ENCODE results near the gene TARP.

The TARP gene

DNA sequence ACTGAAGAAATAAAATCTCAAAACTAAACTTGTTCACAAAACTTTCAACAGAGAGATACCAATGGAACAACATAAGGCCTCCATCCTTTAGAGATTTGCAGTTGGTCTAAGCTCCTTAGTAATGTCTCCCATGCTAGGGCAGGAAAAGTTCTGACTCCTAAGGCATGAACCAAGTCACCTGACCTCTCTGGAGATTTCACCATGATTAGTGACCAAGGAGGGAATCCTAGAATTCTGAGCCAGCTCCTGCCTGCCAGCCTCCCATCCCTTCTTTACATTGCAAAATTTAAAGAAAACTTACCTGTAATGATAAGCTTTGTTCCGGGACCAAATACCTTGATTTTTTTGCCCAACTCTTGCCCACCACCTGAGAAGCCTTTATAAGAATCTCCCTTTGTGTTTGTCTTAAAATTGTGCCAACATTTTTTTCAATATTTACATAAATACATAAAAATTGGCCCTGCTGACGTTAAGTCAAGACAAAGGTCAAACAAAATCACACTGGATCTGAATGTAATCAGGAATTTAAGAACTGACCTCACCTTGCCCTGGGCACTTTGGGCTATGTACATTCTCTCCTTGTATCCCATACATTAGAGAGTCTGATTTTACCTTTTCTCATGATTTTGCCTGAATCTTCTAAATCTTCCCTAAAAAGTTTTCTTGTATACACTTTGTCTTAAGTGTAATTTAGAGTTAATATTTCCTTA is at the start of gene TARP:
Gene TARP, minus strand, starts transcription at position 351 of the 710 bp plus-strand sequence.
- DNase-seq: no peak

DNA sequence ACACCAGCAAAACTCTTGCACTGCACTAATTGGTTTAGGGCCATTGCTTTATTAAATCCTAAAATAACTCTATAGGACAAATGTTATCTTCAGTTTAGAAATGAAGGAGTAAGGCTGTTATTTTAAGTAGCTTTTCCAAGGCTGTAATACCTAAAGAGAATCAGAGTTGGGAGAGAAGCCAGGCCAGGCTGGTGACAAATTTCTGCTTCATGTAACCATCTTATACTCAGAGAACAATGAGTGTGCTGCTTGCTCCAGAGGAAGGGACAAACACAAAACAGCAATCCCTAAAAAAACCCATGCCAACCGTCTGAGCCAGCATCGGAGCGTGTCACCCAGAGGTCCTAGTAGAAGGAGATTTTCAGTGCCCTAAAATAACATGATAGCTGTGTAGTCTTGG is 49.7 kb upstream of the TARP start:
- DNase-seq: no peak

DNA sequence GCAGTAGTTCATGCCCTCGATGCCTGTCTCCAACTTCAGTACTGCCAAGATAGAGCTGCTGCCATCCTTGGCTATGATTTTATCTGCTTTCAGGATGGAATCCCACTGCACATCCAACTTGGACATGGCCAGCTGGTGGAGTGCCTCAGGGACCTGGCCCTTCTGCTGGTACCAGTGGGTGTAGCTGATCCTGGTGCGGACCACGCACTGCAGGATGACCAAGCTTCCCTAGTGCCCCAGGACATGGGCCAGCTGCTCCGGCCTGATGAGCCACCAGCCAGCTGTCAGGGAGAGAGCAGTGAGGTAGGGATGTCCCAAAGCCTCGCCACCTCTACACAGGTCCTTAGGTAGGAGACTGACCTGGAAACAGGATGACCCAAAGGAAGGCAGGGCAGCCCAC is 49.0 kb upstream of the TARP start:
- DNase-seq: no peak

DNA sequence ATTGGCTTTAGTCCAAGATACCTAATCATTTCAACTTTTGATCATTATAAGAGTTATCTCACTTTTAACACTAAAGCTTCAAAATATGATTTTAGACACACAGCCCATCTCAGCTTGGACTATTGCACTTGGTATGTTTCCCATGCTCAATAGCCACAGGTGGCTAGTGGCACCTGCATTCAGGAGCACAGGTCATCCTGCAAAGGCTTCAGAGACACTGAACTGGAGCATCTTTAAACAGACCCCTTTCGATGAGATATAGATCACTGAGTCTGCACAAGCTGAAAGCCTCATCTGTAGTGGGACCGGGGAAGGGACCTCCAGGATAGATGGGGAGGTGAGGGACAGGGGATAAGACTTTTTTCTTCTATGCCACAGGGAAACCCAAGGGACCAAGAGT is 48.5 kb upstream of the TARP start:
- no peak for DNase-seq

DNA sequence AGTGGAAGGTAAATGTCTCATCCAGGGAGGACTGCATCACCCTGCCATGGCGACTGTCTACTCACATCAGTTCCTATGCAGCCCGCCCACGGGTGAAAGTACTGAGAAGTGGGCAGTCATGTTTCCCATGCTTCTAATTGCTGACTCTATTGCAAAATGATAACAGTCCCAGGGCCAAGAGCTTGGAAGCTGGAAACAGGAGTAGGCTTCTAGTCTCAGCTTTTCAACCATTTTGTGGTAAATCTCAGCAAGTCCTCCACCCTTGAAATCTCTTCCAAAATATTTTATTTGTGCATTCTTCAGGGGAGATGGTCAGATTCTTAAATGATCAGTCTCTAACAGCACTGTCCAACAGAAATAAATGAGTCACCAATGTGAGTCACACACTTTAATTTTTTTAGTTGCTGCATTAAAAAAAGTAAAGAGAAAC is 48.1 kb upstream of the TARP start:
- DNase-seq: peak in 3 of 56 donors; percentile 11 to 32 (median 12)

DNA sequence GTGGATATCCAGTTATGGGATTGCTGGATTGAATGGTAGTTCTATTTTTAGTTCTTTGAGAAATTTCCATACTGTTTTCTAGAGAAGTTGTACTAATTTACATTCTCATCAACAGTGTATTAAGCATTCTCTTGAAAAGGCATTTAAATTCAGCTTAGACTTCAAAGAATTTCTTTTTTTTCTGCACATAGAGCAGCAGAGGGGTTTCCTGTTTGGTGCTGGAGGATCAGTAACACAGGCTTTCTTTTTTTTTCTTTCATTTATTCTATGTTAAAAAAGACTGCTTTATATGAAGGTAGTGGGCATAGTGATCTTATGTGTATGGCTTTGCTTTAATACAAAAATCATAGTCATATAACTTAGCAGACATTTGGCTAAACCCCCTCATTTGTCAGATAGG is 47.6 kb upstream of the TARP start:
- DNase-seq: no peak

DNA sequence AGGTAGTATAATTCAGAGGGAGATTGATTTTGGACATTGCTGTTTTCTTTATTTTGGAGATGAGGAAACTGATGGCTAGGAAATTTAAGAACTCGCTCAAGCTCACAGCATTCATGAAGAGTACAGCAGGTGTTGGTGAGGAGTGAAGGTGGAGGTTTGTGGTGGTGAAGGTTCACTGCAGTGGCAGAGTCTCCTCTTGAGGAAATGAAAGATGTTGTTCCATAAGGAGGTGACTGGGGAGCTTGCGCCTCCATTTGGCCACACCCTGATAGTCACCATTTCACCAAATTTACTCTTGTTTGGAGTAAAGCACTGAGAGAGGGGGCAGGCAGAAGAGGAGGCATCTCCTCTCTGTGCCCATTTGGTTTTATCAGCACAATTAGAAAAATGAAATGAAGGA is 46.4 kb upstream of the TARP start:
- no peak for DNase-seq

DNA sequence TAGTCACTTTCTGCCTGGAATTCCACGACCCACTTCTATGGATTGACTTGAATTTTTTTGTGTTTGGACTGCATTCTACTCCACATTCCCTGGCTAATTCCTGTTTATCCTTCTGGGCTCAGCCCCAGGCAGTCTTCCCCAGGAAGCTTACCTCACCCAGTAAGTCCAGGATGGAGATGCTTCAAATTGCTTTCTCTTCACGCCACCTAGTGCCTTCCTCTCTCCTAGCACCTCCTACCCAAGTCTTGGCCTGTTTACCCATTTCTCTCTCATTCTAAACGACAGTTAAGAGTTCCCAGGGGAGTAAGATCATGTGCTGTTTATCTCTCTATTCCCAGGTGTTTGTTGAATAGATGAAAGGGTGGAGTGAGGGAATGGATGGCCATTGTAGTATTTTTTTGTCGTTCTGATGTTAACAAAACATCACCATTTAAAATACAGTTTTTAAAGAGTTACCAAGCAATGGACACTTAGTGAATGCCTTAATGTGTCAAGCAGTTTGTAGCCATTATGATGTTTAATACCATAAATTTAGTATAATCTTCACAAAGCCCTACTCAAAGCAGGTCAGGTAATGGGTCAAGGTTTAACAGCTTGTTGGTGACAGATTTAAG is 45.5 kb upstream of the TARP start:
- peak in 9 of 56 donors; percentile 9 to 30 (median 13) for DNase-seq

DNA sequence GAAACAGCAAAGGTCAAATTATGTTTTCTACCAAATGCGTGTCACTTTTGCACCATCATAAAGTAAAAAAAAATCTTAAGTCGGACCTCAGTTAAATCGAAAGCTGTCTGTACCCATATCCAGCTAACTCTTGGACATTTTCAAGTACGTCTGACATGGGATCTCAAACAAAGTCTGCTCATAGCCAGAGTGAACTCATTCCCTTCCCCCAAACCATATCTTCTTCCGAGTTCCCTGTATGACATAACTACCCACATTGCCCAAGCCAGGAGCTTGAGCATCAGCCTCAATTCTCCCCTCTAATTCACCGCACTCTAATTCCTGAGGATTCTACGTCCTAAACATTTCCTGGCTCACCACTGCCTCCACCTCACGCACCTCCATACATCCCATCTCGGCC is 44.8 kb upstream of the TARP start:
- DNase-seq: no peak

DNA sequence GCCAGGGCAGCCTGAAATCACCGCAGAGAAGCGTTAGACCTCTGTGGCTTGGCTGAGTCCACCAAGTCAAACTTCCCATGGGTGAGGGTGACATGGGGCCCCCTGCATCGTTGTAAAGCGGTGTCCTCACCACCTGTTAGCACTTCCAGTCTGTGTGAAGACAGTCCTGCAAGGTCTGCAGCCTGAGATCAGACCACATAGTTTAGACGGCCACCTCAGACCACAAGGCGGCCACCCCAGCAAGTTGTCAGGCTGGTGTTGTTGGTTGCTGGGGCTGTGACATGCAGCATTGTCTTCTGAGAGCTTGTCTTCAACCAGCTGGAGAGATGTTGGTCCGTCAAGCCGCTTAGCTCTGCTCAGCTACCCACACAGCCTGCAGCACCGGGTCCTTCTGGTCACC is 44.1 kb upstream of the TARP start:
- DNase-seq: no peak

DNA sequence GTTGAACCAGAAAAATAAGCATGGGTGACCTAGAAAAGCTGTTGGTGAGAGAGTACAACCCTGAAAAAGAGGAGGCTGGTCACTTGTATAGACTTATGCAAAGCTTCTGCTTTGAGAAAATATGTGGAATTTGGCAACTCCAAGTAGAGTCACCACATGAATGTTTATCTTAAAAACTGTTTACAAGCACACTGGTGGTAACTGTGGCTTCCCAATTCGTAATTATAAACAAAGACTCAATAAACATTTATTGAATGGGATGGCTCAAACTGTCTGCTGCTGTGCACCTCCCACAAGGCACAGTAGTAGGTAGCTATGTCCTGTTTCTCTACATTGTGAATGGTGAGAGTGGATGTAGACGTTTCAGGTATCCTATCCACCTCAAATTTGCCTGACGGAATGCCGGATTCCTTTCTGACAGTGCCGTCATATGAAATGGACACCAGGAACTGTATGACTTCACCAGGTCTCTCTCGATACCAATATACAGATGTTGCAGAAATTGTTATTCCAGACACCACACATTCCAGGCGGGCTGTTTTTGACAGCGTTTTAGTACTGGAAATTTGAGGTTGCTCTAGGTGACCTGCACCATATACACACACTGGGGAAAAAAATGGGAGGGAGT is 43.4 kb upstream of the TARP start:
- no peak for DNase-seq

DNA sequence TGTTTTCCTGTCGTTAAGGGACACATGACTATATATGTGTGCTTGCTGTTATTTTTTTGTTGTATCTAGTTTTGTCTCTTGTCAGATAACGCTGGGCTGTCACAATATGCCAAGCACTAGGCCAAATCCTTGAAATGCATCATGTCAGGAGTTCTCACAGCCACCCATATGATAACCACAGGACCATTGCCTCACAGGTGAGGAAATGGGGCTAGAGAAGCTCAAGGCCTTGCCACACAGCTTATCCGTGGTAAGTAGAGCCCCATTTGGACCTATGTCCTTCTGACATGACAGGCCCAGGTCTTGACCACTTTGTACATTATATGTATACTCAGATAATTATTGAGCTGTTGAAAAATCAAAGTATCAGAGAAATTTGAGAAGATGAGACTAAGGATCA is 42.0 kb upstream of the TARP start:
- no peak for DNase-seq

DNA sequence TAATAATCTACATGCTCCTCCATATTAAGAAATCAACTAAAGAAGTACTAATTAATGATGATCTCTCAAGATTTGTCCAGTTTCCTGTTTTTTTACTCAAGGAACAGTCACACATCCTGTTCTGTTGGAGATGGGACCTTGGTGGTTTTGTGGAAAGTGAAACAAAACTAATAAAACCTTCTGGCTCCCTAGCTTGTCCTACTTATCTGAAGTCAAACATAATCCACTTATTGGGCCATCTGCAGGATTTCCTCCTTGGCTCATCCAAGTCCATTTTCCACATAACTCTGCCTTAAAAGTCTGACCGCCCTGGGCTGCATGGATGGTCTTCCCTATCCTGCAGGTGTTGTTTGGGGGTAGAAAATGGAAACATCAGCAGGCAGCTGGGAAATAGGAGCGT is 39.4 kb upstream of the TARP start:
- no peak for DNase-seq

DNA sequence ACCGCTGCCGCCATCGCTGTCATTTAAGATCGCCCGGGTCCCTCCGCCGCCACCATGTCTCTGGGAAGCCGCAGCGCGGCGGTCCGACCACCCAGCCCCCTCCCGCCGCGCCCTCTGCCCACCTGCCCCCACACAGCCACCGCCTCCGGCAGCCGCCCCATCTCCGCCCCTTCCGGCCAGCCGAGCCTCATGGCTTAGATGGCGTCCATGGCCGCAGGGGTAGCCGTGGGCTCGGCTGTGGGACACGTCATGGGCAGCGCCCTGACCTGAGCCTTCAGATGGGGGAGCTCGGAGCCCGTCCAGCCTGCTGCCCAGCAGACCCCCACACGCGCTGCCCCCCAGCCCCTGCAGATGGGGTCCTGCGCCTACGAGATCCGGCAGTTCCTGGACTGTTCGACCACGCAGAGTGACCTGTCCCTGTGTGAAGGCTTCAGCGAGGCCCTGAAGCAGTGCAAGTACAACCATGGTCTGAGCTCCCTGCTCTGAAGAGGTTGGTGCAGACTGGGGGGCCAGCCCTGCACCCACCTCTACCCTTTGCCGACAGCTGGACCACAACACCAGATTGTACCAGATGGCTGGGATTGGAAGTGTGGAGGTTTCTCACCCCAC is 38.0 kb upstream of the TARP start:
- peak in 18 of 56 donors; percentile 9 to 46 (median 21) for DNase-seq

DNA sequence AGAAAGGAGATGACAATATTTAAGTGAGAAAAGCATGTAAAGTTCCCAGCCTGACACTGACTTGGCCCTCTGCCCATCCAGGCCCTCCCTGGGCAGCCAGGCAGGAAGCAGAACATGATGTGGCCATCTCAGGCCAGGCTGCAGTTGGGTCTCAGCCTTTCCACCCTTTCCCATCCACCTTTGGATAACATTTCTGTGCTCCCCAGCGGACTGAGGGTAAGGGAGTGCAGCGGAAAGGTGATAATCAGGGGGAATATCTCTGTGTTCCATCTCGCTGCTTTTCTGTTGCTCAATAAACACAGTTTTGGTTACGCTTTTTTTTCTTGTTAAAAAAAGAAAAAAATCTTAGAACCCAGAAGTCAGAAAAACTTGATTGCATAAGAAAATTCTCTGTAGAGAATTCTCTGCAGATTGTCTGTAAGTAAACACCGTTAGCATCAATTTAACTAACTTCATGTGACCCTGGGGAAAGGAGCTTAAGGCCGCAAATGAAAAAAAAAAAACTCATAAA is 37.2 kb upstream of the TARP start:
- peak in 7 of 56 donors; percentile 4 to 35 (median 9) for DNase-seq

DNA sequence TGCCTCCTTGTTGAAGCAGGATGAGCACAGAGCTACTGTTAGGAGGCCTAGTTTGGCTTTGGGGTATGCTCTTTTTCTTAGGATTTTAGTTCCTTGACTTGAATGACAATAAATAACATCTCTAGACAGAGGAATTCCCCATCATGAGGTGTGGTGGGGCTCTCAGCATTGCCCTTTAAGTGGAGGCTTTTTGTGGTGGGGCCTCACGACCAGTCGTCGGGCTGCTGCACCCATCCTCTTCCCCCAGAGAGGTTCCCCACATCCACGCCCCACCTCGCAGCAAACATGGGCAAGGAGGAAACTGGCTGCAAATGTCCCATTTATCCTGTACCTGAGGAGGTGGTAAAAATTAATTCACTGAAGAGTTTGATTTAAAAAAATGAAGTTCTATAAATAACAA is 36.1 kb upstream of the TARP start:
- DNase-seq: no peak

DNA sequence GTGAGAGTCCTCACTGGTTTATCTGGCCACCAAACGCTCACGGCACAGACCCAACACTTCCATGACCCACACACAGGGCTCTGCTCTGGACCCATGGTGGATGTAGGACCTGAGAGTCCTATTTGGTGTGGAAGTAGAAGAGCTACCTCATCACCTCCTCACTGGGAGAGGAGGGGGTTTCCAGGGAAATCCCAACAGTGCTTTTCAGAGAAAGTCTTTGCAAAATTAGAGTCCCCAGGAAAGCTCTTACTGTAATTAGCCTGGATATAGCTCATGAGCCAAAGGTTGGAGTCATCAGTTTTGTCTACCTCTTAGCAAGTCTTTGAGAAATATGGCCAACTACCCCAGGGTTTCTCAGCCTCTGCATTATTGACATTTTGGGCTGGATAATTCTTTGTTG is 34.7 kb upstream of the TARP start:
- DNase-seq: no peak

DNA sequence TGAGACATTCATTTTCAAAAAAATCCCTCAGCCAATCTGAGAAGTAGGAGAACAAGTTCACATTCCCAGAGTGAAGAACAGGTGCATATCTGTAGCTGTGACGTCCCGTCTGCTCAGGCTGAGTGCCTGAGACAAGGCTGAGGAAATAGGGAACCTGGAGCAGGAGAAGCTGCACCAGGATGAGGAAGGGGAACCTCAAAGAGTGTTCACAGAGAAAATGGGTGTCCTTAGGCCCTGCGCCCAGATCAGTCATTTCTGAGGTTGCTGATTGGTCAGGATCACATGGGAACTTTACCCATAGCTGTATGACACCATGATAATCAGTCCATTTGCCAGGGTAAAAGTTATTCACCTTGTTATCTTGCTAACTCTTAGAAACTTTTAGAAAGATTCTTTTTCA is 34.2 kb upstream of the TARP start:
- DNase-seq: no peak

DNA sequence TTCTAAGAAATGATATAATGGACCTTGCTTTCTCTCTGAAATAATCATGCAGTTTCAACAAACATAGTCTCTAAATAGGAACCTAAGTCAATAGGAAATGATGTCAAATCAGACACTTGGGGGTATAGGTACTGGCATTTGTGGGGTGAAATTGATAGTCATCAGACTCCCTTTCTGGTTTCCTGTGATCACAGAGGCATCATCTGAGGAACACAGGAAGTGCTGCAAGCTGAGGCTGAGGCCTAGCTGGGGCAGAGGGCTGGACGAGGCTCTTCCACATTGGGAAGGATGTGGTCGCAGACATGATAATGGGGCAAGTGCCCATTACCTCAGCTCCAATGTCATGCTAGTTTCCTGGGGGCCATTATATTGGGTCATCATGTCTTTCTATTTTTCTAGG is 33.5 kb upstream of the TARP start:
- DNase-seq: no peak

DNA sequence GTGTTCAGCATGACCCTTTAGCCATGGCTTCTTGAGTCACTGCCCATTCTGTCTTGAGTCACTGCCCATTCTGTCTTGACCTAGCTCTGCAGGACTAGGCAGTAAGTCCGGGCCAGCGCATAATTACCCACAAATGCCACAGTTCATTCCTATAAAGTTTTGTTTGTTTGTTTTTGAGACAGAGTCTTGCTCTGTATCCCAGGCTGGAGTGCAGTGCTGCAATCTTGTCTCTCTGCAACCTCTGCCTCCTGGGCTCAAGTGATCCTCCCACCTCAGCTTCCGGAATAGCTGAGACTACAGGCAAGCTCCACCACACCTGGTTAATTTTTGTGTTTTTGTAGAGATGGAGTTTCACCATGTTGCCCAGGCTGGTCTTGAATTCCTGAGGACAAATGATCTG is 32.7 kb upstream of the TARP start:
- DNase-seq: no peak

DNA sequence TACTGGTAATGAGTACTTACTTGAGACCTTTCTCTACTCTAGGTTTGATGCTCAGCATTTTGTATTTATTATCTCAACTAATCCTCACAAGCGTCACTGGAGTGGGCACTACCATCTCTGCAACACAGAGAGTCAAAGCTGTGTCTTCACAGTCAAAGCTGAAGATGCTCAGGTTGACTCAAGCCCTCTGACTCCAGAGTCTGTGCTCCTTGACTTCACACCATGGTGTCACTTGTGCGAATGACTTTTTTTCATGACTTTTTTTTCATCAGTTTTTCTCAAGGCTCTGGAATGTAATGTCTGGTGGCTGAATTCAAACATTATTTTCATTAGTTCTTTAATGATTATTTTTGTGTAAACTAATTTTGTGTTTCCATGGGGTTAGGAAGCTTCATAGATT is 30.4 kb upstream of the TARP start:
- DNase-seq: no peak

DNA sequence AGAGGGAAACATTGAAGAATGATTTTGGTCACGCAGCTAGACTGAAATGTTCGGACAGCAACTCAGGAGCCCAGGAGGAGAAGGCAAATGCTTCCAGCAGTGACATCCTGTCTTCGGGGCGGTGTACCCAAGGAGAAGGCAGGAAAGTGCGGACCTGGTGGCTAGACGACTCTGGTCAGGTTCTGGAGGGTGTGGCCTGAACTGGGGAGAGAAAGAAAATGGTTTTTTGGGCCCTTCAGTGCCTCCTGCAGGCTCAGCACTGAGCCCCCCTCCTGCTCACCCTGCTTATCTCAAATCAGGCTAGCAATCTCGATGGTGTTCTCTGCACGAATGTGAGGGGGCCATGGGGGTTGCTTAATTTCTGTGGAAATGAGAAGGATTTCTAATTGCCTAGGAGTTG is 26.7 kb upstream of the TARP start:
- no peak for DNase-seq
